Activated T-cell treated with anti-CD3 and anti-CD28 coated beads, Interleukin-2, amount 50 U/mL, for 4 hours (primary cell): ENCODE measurements around the gene ITGAE. TPM values are rescaled to one million over a fixed set of nuclear protein-coding genes. Genes with fewer than 3 reads are reported as not detected.
"Not testable (repeated sequence)": the region's sequence is repeated elsewhere in the genome, so short reads cannot be mapped to it uniquely, and the experiment has no call there.

Experiments used
- ATAC-seq, 2 donors: fragments of 200-7000 bp; cut with Tn5 transposase; one replicate each; pipeline ENCODE4 v1.10.0; 2021
- DNase-seq: peaks from one replicate; pipeline ENCODE4 v3.0.0-alpha.2; 2020
- H3K27me3 Mint-ChIP-seq: one replicate; pipeline ENCODE4 v1.8.0; 2021; ENCODE audit warnings: low read depth, mixed read lengths
- H3K36me3 Mint-ChIP-seq: one replicate; pipeline ENCODE4 v1.8.0; 2022; ENCODE audit warnings: mixed read lengths; ENCODE audit not compliant: insufficient read depth
- H3K4me1 Mint-ChIP-seq: one replicate; pipeline ENCODE4 v1.8.0; 2021; ENCODE audit warnings: low read depth, mixed read lengths
- H3K4me3 Mint-ChIP-seq: one replicate; pipeline ENCODE4 v1.8.0; 2021; ENCODE audit warnings: mild to moderate bottlenecking, moderate library complexity, mixed read lengths
- H3K9me3 Mint-ChIP-seq: one replicate; pipeline ENCODE4 v1.8.0; 2021; ENCODE audit warnings: mixed read lengths
- total RNA-seq, 3 donors: library from RNA; stranded (reverse); gene quantifications; one replicate each; pipeline ENCODE4 v1.2.1, GENCODE V29; 2021

Gene ITGAE, protein sequence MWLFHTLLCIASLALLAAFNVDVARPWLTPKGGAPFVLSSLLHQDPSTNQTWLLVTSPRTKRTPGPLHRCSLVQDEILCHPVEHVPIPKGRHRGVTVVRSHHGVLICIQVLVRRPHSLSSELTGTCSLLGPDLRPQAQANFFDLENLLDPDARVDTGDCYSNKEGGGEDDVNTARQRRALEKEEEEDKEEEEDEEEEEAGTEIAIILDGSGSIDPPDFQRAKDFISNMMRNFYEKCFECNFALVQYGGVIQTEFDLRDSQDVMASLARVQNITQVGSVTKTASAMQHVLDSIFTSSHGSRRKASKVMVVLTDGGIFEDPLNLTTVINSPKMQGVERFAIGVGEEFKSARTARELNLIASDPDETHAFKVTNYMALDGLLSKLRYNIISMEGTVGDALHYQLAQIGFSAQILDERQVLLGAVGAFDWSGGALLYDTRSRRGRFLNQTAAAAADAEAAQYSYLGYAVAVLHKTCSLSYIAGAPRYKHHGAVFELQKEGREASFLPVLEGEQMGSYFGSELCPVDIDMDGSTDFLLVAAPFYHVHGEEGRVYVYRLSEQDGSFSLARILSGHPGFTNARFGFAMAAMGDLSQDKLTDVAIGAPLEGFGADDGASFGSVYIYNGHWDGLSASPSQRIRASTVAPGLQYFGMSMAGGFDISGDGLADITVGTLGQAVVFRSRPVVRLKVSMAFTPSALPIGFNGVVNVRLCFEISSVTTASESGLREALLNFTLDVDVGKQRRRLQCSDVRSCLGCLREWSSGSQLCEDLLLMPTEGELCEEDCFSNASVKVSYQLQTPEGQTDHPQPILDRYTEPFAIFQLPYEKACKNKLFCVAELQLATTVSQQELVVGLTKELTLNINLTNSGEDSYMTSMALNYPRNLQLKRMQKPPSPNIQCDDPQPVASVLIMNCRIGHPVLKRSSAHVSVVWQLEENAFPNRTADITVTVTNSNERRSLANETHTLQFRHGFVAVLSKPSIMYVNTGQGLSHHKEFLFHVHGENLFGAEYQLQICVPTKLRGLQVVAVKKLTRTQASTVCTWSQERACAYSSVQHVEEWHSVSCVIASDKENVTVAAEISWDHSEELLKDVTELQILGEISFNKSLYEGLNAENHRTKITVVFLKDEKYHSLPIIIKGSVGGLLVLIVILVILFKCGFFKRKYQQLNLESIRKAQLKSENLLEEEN
- 10 to 100 TPM; 15.0 to 20.6 (median 18.1) TPM for total RNA-seq

GRCh38 chr17:3800362-3801271, at the start of gene ITGAE:
Gene ITGAE, minus strand, starts transcription at chr17:3801188. Its CDS starts 44 bp downstream, at chr17:3801144.
- Mint-ChIP-seq H3K9me3 (no peaks in the 10 kb centered on the region), H3K36me3 (peaks cover 4% of the 10 kb centered on the region), H3K4me1 (peaks cover 26% of the 10 kb centered on the region), H3K27me3 (no peaks in the 10 kb centered on the region), H3K4me3 (no peak within 1 kb of the TSS)
- no peak for DNase-seq
- no peak for ATAC-seq

DNA sequence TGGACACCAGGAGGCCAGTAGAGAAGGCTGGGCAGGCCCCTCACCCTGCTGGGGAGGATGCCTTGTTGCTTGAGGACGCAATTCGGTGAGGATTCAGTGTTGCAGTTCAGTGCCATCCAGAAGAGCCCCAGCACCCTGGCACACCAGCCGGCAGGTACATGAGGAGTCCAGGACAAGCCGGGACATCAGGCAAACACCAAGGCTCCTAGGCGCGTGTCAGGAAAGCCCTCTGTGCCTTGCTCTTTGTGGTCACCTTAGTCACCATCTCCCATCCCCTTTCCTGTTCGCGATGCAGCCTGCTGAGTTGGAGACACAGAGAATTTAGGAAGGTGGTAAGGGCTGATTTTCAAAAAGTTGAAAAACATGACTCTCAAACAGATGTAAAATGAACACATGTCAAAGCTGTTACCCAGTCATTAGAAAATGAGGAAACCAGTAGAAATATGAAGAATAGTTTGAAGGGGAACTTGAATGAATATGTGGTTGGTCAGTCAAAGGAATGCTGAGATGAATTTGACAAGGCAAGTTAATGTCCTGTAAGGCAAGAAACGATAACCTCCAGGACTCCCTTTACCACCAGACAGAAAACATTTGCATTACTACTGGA, 47.3 kb upstream of the ITGAE start:
- DNase-seq: no peak
- no peak for ATAC-seq
- no peak overlapping the region for H3K4me3 Mint-ChIP-seq
- H3K36me3 Mint-ChIP-seq: peaks cover 7% of the 10 kb centered on the region
- H3K27me3 Mint-ChIP-seq: no peaks in the 10 kb centered on the region
- no peaks in the 10 kb centered on the region for H3K9me3 Mint-ChIP-seq
- H3K4me1 Mint-ChIP-seq: peaks cover 21% of the 10 kb centered on the region

- Mint-ChIP-seq H3K9me3 (no peaks in the 10 kb centered on the region), H3K27me3 (no peaks in the 10 kb centered on the region), H3K36me3 (peaks cover 7% of the 10 kb centered on the region), H3K4me1 (peaks cover 22% of the 10 kb centered on the region), H3K4me3 (peak overlapping the region; percentile 45)
- no peak for ATAC-seq
- no peak for DNase-seq
These were observed 46.2 kb upstream of the ITGAE start for GRCh38 chr17:3847165-3847670.

- Mint-ChIP-seq H3K36me3 (peaks cover 7% of the 10 kb centered on the region), H3K27me3 (no peaks in the 10 kb centered on the region), H3K9me3 (no peaks in the 10 kb centered on the region), H3K4me1 (peaks cover 22% of the 10 kb centered on the region), H3K4me3 (peak overlapping the region; percentile 95)
- ATAC-seq (no peak), DNase-seq (no peak)
These were observed 45.6 kb upstream of the ITGAE start for GRCh38 chr17:3846437-3847164.

DNA sequence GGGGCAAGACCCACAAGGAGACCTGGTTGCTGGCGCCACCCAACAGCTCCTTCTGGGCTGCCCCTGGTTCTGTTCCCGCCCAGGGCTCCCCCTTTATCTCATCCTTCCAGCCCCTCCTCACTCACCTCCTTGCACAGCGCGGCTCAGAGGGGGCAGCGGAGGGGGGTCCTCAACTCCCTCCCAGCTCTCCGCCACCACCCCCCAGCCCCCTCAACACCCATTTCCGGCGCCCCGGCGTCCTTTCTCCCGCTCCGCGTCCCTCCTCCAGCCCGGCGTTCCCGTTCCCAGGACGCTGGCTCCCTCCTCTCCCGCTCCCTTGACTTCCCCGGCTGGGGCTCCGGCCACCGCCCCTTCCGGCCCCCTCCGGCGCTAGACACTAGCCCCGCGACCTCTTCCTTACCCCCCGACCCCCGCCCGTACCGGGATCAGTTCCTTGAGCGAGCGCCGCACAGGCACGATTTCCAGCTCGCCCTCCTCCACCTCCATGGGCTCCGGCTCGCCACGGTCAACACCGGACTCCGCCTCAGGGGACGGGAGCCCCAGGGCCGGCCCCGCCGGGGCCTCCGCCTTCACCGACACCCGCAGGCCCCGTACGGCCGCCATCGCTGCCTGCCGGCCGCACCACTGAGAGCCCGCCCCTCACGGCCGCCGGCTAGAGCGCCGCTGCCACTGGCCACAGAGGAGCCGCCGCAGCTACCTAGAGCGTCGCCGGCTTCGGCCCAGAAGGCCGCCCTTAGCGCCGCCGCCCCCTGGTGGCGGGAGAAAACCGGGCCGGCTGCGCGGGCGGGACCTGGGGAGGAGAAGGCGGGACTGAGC, 44.8 kb upstream of the ITGAE start, which contains the start of gene NCBP3:
Gene NCBP3 (minus strand): TSS at position 626 of the 816 bp plus-strand sequence. CDS start 23 bp downstream, at position 603.
- Mint-ChIP-seq H3K9me3 (no peaks in the 10 kb centered on the region), H3K4me3 (peak within 1 kb of the TSS; percentile 95), H3K4me1 (peaks cover 22% of the 10 kb centered on the region), H3K27me3 (no peaks in the 10 kb centered on the region), H3K36me3 (peaks cover 7% of the 10 kb centered on the region)
- peak; percentile 97 to 98 for ATAC-seq
- DNase-seq: peak; percentile 91

- H3K36me3 Mint-ChIP-seq: peaks cover 7% of the 10 kb centered on the region
These were observed 44.3 kb upstream of the ITGAE start for GRCh38 chr17:3845291-3845620.

DNA sequence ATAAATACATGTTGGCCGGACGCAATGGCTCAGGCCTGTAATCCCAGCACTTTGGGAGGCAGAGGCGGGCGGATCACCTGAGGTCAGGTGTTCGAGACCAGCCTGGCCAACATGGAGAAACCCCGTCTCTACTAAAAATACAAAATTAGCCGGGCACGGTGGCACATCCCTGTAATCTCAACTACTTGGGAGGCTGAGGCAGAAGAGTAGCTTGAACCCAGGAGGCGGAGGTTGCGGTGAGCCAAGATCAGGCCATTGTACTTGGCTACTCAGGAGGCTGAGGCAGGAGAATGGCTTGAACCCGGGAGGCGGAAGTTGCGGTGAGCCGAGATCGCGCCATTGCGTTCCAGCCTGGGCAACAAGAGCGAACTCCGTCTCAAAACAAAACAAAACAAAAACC, 43.6 kb upstream of the ITGAE start:
- not testable (repeated sequence) for DNase-seq, ATAC-seq, H3K27me3 Mint-ChIP-seq, H3K9me3 Mint-ChIP-seq
- Mint-ChIP-seq H3K4me3 (peak overlapping the region; percentile 95), H3K4me1 (peaks cover 27% of the 10 kb centered on the region), H3K36me3 (peaks cover 11% of the 10 kb centered on the region)

More at GRCh38 chr17:3845291-3845620, 44.3 kb upstream of the ITGAE start:
- H3K4me1 Mint-ChIP-seq: peaks cover 22% of the 10 kb centered on the region
- ATAC-seq (peak; percentile 47 to 49), DNase-seq (peak; percentile 18)
- no peaks in the 10 kb centered on the region for H3K27me3 Mint-ChIP-seq
- H3K4me3 Mint-ChIP-seq: peak overlapping the region; percentile 95
- no peaks in the 10 kb centered on the region for H3K9me3 Mint-ChIP-seq

DNA sequence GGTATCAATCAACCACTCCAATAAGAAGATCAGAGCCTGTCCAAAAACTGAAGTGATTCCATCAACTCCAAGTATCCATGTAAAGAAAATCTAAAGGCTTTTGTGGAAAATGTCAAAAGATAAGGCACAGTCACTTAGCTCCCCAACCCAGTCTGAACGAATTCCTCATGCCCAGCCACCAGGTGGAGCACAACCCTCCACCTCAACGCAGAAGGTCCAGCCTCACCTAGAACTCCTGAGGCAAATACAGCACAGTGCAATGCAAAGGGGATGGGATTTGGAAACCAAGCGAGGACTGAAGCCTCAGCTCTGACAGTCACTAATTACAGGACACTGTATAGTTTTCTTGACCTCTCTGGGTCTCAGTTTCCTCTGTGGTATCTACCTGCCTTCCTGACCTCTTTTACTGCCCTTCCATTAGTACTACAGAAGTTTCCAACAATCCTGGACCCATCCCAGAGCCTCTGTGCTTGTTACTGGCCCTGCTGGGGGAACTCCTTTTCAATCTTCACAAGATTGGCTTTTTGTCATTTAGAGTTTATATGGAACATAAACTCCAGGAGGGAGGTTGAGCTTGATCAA, 43.0 kb upstream of the ITGAE start:
- Mint-ChIP-seq H3K4me1 (peaks cover 28% of the 10 kb centered on the region), H3K4me3 (peak overlapping the region; percentile 95), H3K9me3 (no peaks in the 10 kb centered on the region), H3K36me3 (peaks cover 11% of the 10 kb centered on the region), H3K27me3 (no peaks in the 10 kb centered on the region)
- ATAC-seq (no peak), DNase-seq (peak; percentile 37)

DNA sequence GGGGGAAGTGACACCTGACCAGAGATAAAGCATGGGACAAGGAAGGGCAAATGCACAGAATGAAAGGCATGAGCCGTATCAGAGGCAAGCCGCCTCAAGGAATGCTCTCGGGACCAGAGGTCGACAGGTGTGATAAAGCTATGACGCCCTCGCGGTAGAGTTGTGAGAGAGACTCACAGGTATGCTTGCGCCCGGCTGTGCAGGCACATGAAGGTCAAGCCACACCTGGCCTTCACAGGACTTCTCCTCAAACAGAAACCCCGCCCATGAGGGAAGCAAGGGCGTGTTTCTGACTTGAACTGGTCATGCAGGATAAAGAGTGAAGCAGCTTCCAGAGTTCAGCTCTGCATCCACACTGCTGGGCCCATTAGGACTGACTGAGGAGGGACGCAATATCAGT, 37.2 kb upstream of the ITGAE start:
- no peak overlapping the region for H3K4me3 Mint-ChIP-seq
- no peaks in the 10 kb centered on the region for H3K9me3 Mint-ChIP-seq
- peaks cover 15% of the 10 kb centered on the region for H3K4me1 Mint-ChIP-seq
- no peak for DNase-seq
- peaks cover 32% of the 10 kb centered on the region for H3K36me3 Mint-ChIP-seq
- no peaks in the 10 kb centered on the region for H3K27me3 Mint-ChIP-seq
- ATAC-seq: no peak

DNA sequence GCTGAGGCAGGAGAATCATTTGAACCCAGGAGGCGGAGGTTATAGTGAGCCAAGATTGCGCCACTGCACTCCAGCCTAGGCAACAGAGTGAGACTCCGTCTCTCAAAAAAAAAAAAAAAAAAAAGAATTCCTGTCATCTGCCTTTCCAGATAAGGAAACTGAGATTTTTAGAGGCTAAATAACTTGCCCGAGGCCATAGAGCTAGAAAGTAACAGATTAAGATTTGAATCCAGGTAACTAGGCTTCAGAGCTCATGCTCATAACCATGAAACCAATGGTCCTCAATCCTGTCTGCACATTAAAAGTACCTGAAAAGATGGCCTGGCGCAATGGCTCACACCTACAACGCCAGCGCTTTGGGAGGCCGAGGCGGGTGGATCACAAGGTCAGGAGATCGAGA, 35.6 kb upstream of the ITGAE start:
- H3K36me3 Mint-ChIP-seq: peaks cover 35% of the 10 kb centered on the region
- H3K4me3 Mint-ChIP-seq: no peak overlapping the region
- no peak for DNase-seq
- no peaks in the 10 kb centered on the region for H3K27me3 Mint-ChIP-seq
- no peak for ATAC-seq
- H3K9me3 Mint-ChIP-seq: no peaks in the 10 kb centered on the region
- H3K4me1 Mint-ChIP-seq: peaks cover 15% of the 10 kb centered on the region

DNA sequence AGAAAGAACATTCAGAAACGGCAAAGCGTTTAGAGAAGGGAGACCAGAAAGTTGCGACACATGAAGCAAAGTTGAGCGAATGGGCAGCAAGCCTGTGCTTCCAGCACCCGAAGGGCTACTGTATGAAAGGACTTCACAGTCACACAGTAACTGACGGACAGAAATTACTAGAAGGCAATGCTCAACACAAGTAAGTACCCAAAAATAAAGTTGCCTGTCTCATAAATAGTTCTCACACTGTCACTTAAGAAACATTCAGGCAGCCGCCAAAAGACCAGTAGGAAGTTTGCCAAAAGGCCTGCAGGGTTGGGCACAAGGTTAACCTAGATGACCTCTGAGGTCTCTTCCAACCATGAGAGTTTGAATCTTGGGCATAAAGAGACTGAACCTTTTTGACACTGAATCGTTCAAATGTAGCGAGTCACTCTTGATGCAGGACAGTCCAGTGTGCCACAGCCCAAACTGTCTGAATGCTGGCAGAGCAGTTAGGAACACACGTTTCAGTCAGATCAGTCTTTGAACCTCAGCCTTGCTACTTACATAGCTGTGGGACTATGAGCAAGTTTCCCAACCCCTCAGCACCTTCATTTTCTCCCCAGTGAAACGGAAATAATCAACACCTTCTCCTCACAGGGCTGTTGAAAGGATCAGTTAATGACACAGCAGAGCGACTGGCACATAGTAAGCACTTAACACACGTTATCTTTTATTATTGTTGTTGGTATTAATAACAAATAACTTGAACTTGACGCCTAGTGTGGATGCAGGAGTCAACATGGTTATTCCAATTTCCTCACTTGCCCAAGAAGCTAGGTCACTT, 34.6 kb upstream of the ITGAE start:
- Mint-ChIP-seq H3K27me3 (no peaks in the 10 kb centered on the region), H3K4me3 (no peak overlapping the region), H3K36me3 (peaks cover 36% of the 10 kb centered on the region), H3K4me1 (peaks cover 15% of the 10 kb centered on the region), H3K9me3 (no peaks in the 10 kb centered on the region)
- DNase-seq (no peak), ATAC-seq (no peak)
